Kidney (tissue), 14 donors: ENCODE results near the gene EN2. TPM values are rescaled to one million over a fixed set of nuclear protein-coding genes. Genes with fewer than 3 reads are reported as not detected.

ENCODE experiments used
- DNase-seq, 5 donors: peaks; one replicate each; pipeline ENCODE4 v3.0.0-alpha.2; 2013 to 2020
- FAIRE-seq: peaks from 2 replicates; lab custom pipeline; 2012; peaks lifted over from hg19 to GRCh38; lab: Jason Lieb, UNC
- H3K27ac ChIP-seq, 2 donors: one replicate each; pipeline ENCODE4 v1.7.0; 2013; ENCODE audit warnings: low read depth in 2 of 2, low read length in 2 of 2, inconsistent platforms in 1 of 2
- H3K27me3 ChIP-seq: one replicate; pipeline ENCODE4 v1.7.1; 2013; ENCODE audit warnings: low read length, inconsistent platforms; ENCODE audit not compliant: control insufficient read depth, insufficient read depth
- H3K36me3 ChIP-seq, 3 donors: one replicate each; pipeline versions ENCODE4 v1.7.0 to v1.7.1; 2013; ENCODE audit warnings: low read length in 3 of 3, control low read depth in 1 of 3, inconsistent platforms in 1 of 3; ENCODE audit not compliant: insufficient read depth in 3 of 3, control insufficient read depth in 2 of 3
- H3K4me1 ChIP-seq, 3 donors: one replicate each; pipeline versions ENCODE4 v1.7.0 to v1.7.1; 2013; ENCODE audit warnings: low read length in 3 of 3, inconsistent platforms in 1 of 3, low read depth in 1 of 3; ENCODE audit not compliant: control insufficient read depth in 2 of 3, insufficient read depth in 2 of 3
- H3K4me3 ChIP-seq, 3 donors: one replicate each; pipeline versions ENCODE4 v1.7.0 to v1.8.1; 2013; ENCODE audit warnings: low read length in 3 of 3, control low read depth in 1 of 3, inconsistent platforms in 1 of 3
- H3K9ac ChIP-seq, 3 donors: one replicate each; pipeline versions ENCODE4 v1.7.0 to v1.7.1; 2013; ENCODE audit warnings: low read length in 3 of 3, control low read depth in 1 of 3, inconsistent platforms in 1 of 3
- H3K9me3 ChIP-seq, 3 donors: one replicate each; pipeline versions ENCODE4 v1.7.0 to v1.7.1; 2013; ENCODE audit warnings: low read length in 3 of 3, control low read depth in 1 of 3, inconsistent platforms in 1 of 3; ENCODE audit not compliant: control insufficient read depth in 2 of 3, insufficient read depth in 1 of 3
- CTCF ChIP-seq: IDR thresholded peaks from 3 replicates; pipeline ENCODE4 v1.5.1; 2012; ENCODE audit warnings: mild to moderate bottlenecking, moderate library complexity, borderline replicate concordance; ENCODE audit not compliant: insufficient read depth; ENCODE audit errors: extremely low read depth
- intact Hi-C: fragments of 100-400 bp; cut with DNase I; formaldehyde crosslinking; loops from one replicate; pipeline ENCODE4 v1.11.1; 2022
- polyA plus RNA-seq: library from polyadenylated mRNA; stranded (reverse); fragments of 350-450 nt; fragmentation: Illumina TruSeq; extraction: RNeasy Lipid Tissue Mini Kit (QIAGEN cat#74804); gene quantifications from one replicate; pipeline ENCODE4 v1.2.3, GENCODE V29; 2014; ENCODE audit warnings: low read depth, low replicate concordance; ENCODE audit not compliant: insufficient read depth
- total RNA-seq: library from RNA; stranded (reverse); fragmentation: NEBNext Ultra II Directional; extraction: Animal tissue kit (Norgen Biotek cat#: 25700); gene quantifications from one replicate; pipeline ENCODE4 v1.2.1, GENCODE V29; 2021
- donor health status: control.
- donor health status: control.
- donor health status: control.
- donor health status: control.
- donor health status: control.
- donor health status: DM: yes; HTN: yes; CAD: no.
- donor health status: Normal renal cell carcinoma (clear cell type).

EN2 gene
- total and polyA plus RNA-seq, 2 donors from 2014 or later: 0.13 TPM; not detected in 1

- Histone ChIP-seq H3K27me3 (no peaks in the 10 kb centered on the region), H3K9ac (no peak overlapping the region), H3K4me3 (no peak overlapping the region), H3K9me3 (no peaks in the 10 kb centered on the region), H3K4me1 (no peaks in the 10 kb centered on the region), H3K27ac (no peak overlapping the region), H3K36me3 (no peaks in the 10 kb centered on the region)
- DNase-seq (peak in 1 of 5 donors; percentile 44), FAIRE-seq (no peak)
- no peak for TF ChIP-seq CTCF
- intact Hi-C loops: no loop called here
Observed at GRCh38 chr7:155425011-155425340, 33.0 kb upstream of the EN2 start.

GRCh38 chr7:155425887-155426286 lies 32.0 kb upstream of the EN2 start:
- H3K27ac ChIP-seq: no peak overlapping the region
- H3K9me3 ChIP-seq: no peaks in the 10 kb centered on the region
- DNase-seq (peak in 1 of 5 donors; percentile 29), FAIRE-seq (no peak)
- TF ChIP-seq CTCF: no peak
- no peak overlapping the region for H3K9ac ChIP-seq
- intact Hi-C loops: no loop called here
- H3K4me3 ChIP-seq: no peak overlapping the region
- no peaks in the 10 kb centered on the region for H3K27me3 ChIP-seq
- no peaks in the 10 kb centered on the region for H3K36me3 ChIP-seq
- H3K4me1 ChIP-seq: no peaks in the 10 kb centered on the region

- no peak overlapping the region for H3K4me3 ChIP-seq
- DNase-seq (peak in 1 of 5 donors; percentile 45), FAIRE-seq (no peak)
- H3K36me3 ChIP-seq: no peaks in the 10 kb centered on the region
- intact Hi-C loops: no loop called here
- no peaks in the 10 kb centered on the region for H3K9me3 ChIP-seq
- no peaks in the 10 kb centered on the region for H3K27me3 ChIP-seq
- no peaks in the 10 kb centered on the region for H3K4me1 ChIP-seq
- TF ChIP-seq CTCF: no peak
- no peak overlapping the region for H3K9ac ChIP-seq
- no peak overlapping the region for H3K27ac ChIP-seq
Observed at GRCh38 chr7:155426543-155427410, 31.2 kb upstream of the EN2 start.
